Measurements from ENCODE around the gene MMAB. TPM values are rescaled to one million over a fixed set of nuclear protein-coding genes. Genes with fewer than 3 reads are reported as not detected.

The MMAB gene
- total and polyA plus RNA-seq, 4 donors, result 47.1 to 101 (median 77.1) TPM

- Histone ChIP-seq H3K27me3 (ENCODE audit: control insufficient read depth in 4 of 4, insufficient read depth in 4 of 4, low read length in 3 of 4) (no peaks in the 10 kb centered on the region), H3K36me3 (ENCODE audit: control insufficient read depth in 4 of 4, insufficient read depth in 3 of 4, low read depth in 1 of 4, low read length in 3 of 4) (peaks cover 7 to 34% (median 15%) of the 10 kb centered on the region in 4 donors), H3K9me3 (ENCODE audit: control insufficient read depth in 4 of 4, low read length in 3 of 4) (no peaks in the 10 kb centered on the region), H3K9ac (ENCODE audit: low read depth in 1 of 2, low read length in 2 of 2) (no peak overlapping the region), H3K27ac (ENCODE audit: low read depth in 1 of 2, low read length in 2 of 2) (no peak overlapping the region), H3K4me1 (ENCODE audit: control insufficient read depth in 4 of 4, insufficient read depth in 4 of 4, low read length in 3 of 4) (peaks cover 2 to 27% (median 16%) of the 10 kb centered on the region in 4 donors), H3K4me3 (ENCODE audit: low read depth in 1 of 3, low read length in 3 of 3) (no peak overlapping the region)
- DNase-seq (ENCODE audit: low spot score), result no peak
- TF ChIP-seq SP1 (IDR thresholded peaks at IDR 0.05) (no peak), CTCF (IDR thresholded peaks at IDR 0.05; ENCODE audit: low read depth, low read length, missing input control) (no peak), HNF4G (IDR thresholded peaks at IDR 0.05) (no peak)
- WGBS, result 96% methylated on average over 4 of the region's 4 CpGs
Observed at GRCh38 chr12:109562871-109563270, 10.4 kb downstream of the MMAB start.

- no peaks in the 10 kb centered on the region for H3K27me3 ChIP-seq (ENCODE audit: control insufficient read depth in 4 of 4, insufficient read depth in 4 of 4, low read length in 3 of 4)
- H3K4me3 ChIP-seq (ENCODE audit: low read depth in 1 of 3, low read length in 3 of 3), result no peak overlapping the region
- peaks cover 7 to 33% (median 14%) of the 10 kb centered on the region in 4 donors for H3K36me3 ChIP-seq (ENCODE audit: control insufficient read depth in 4 of 4, insufficient read depth in 3 of 4, low read depth in 1 of 4, low read length in 3 of 4)
- TF ChIP-seq REST (IDR thresholded peaks at IDR 0.05) (no peak), MAX (IDR thresholded peaks at IDR 0.05) (no peak), GABPA (IDR thresholded peaks at IDR 0.05 in 1 of 2, conservative IDR thresholded peaks at IDR 0.05 in 1 of 2) (no peak), HNF4G (IDR thresholded peaks at IDR 0.05) (no peak), CTCF (IDR thresholded peaks at IDR 0.05; ENCODE audit: low read depth, low read length, missing input control) (no peak), SP1 (IDR thresholded peaks at IDR 0.05) (no peak), FOXA1 (IDR thresholded peaks at IDR 0.05) (no peak), FOXA2 (IDR thresholded peaks at IDR 0.05) (no peak), YY1 (IDR thresholded peaks at IDR 0.05) (no peak), ZBTB33 (IDR thresholded peaks at IDR 0.05) (no peak)
- peaks cover 2 to 31% (median 21%) of the 10 kb centered on the region in 4 donors for H3K4me1 ChIP-seq (ENCODE audit: control insufficient read depth in 4 of 4, insufficient read depth in 4 of 4, low read length in 3 of 4)
- DNase-seq (ENCODE audit: low spot score), result no peak
- WGBS, result 97% methylated on average over 10 of the region's 10 CpGs
- H3K9ac ChIP-seq (ENCODE audit: low read depth in 1 of 2, low read length in 2 of 2), result no peak overlapping the region
- no peak overlapping the region for H3K27ac ChIP-seq (ENCODE audit: low read depth in 1 of 2, low read length in 2 of 2)
- no peaks in the 10 kb centered on the region for H3K9me3 ChIP-seq (ENCODE audit: control insufficient read depth in 4 of 4, low read length in 3 of 4)
Observed at GRCh38 chr12:109561711-109562030, 11.6 kb downstream of the MMAB start.
